ENCODE measurements around the gene NRDC.

Gene NRDC

DNA sequence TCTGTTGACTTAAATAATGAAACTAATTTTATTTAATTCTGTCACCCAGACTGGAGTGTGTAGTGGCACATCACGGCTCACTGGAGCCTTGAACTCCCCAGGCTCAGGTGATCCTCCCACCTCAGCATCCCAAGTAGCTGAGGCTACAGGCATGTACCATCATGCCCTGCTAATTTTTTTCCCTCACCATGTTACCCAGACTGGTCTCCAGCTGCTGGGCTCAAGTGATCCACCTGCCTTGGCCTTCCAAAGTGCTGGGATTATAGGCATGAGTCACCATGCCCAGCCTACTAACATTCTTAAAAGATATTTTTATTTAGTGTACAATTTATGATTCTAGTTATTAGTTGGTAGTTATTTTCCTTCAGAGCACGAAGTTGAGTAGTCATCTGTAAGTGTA is 49.5 kb downstream of the NRDC start:
- no peaks in the 10 kb centered on the region for H3K4me1 ChIP-seq (ENCODE audit: control insufficient read depth, insufficient read depth, low read length)
- TF ChIP-seq ZSCAN23 (tag by site-specific recombination; IDR thresholded peaks at IDR 0.05) (no peak), WT1 (tag by site-specific recombination; IDR thresholded peaks at IDR 0.05) (no peak), ZFP41 (tag by site-specific recombination; IDR thresholded peaks at IDR 0.05; ENCODE audit: borderline replicate concordance) (no peak), ZNF391 (tag by site-specific recombination; IDR thresholded peaks at IDR 0.05; ENCODE audit: borderline replicate concordance, low read depth) (no peak), ZNF174 (tag by site-specific recombination; IDR thresholded peaks at IDR 0.05) (no peak), ZNF664 (tag by site-specific recombination; IDR thresholded peaks at IDR 0.05) (no peak), YY2 (tag by site-specific recombination; IDR thresholded peaks at IDR 0.05) (no peak), OVOL3 (tag by site-specific recombination; IDR thresholded peaks at IDR 0.05) (no peak), ZNF302 (tag by site-specific recombination; IDR thresholded peaks at IDR 0.05; ENCODE audit: low read depth) (no peak)
- TF ChIP-seq, protein P1, sequence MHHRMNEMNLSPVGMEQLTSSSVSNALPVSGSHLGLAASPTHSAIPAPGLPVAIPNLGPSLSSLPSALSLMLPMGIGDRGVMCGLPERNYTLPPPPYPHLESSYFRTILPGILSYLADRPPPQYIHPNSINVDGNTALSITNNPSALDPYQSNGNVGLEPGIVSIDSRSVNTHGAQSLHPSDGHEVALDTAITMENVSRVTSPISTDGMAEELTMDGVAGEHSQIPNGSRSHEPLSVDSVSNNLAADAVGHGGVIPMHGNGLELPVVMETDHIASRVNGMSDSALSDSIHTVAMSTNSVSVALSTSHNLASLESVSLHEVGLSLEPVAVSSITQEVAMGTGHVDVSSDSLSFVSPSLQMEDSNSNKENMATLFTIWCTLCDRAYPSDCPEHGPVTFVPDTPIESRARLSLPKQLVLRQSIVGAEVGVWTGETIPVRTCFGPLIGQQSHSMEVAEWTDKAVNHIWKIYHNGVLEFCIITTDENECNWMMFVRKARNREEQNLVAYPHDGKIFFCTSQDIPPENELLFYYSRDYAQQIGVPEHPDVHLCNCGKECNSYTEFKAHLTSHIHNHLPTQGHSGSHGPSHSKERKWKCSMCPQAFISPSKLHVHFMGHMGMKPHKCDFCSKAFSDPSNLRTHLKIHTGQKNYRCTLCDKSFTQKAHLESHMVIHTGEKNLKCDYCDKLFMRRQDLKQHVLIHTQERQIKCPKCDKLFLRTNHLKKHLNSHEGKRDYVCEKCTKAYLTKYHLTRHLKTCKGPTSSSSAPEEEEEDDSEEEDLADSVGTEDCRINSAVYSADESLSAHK (tag by site-specific recombination; IDR thresholded peaks at IDR 0.05) = no peak
- TF ChIP-seq, protein P2, sequence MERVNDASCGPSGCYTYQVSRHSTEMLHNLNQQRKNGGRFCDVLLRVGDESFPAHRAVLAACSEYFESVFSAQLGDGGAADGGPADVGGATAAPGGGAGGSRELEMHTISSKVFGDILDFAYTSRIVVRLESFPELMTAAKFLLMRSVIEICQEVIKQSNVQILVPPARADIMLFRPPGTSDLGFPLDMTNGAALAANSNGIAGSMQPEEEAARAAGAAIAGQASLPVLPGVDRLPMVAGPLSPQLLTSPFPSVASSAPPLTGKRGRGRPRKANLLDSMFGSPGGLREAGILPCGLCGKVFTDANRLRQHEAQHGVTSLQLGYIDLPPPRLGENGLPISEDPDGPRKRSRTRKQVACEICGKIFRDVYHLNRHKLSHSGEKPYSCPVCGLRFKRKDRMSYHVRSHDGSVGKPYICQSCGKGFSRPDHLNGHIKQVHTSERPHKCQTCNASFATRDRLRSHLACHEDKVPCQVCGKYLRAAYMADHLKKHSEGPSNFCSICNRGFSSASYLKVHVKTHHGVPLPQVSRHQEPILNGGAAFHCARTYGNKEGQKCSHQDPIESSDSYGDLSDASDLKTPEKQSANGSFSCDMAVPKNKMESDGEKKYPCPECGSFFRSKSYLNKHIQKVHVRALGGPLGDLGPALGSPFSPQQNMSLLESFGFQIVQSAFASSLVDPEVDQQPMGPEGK (tag by site-specific recombination; IDR thresholded peaks at IDR 0.05) = no peak
- no peaks in the 10 kb centered on the region for H3K9me3 ChIP-seq (ENCODE audit: control insufficient read depth, insufficient read depth, low read depth, low read length)
- POLR2A ChIA-PET = no interaction called here
- no peak overlapping the region for H3K4me3 ChIP-seq (ENCODE audit: low read depth, low read length)
- no peak overlapping the region for H3K27ac ChIP-seq (ENCODE audit: extremely low read depth, low read depth, low read length)
- CTCF ChIA-PET = no interaction called here
- peaks cover 17 to 34% of the 10 kb centered on the region in 2 experiments for H3K36me3 ChIP-seq (ENCODE audit: control insufficient read depth in 2 of 2, insufficient read depth in 1 of 2, low read length in 2 of 2)

DNA sequence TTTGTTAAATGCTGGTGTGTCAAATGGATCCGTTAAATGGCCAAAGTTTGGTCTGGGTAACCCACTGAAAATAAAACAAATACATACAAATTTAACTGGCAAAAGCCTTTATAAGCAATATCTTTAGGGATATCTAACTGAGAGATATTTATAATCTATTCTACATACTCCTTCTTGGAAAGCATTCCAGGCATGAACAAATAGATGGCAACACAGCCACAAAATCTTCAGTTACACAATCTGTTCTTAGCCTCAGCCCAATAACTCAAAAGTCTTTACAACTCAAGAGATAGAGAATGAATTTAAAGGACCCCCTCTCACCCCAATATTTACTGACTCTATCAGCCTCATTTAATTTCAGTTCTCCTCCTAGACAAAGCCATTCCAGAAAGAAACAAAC is 58.7 kb downstream of the NRDC start:
- ChIA-PET CTCF (no interaction called here), POLR2A (no interaction called here)
- Histone ChIP-seq H3K36me3 (ENCODE audit: control insufficient read depth in 2 of 2, insufficient read depth in 1 of 2, low read length in 2 of 2) (peaks cover 22 to 62% of the 10 kb centered on the region in 2 experiments), H3K4me3 (ENCODE audit: low read depth, low read length) (no peak overlapping the region), H3K9me3 (ENCODE audit: control insufficient read depth, insufficient read depth, low read depth, low read length) (no peaks in the 10 kb centered on the region), H3K4me1 (ENCODE audit: control insufficient read depth, insufficient read depth, low read length) (no peaks in the 10 kb centered on the region), H3K27ac (ENCODE audit: extremely low read depth, low read depth, low read length) (no peak overlapping the region)
- TF ChIP-seq ZNF664 (tag by site-specific recombination; IDR thresholded peaks at IDR 0.05) (no peak), ZNF555 (tag by site-specific recombination; conservative IDR thresholded peaks at IDR 0.05) (no peak), SETDB1 (IDR thresholded peaks at IDR 0.05; ENCODE audit: insufficient read length, low read length) (no peak), YY1 (tag by site-specific recombination; IDR thresholded peaks at IDR 0.05) (no peak), ZNF114 (tag by site-specific recombination; IDR thresholded peaks at IDR 0.05) (no peak), ZSCAN16 (tag by site-specific recombination; IDR thresholded peaks at IDR 0.05) (no peak), ZNF175 (tag by site-specific recombination; IDR thresholded peaks at IDR 0.05) (no peak), ZNF132 (tag by site-specific recombination; IDR thresholded peaks at IDR 0.05; ENCODE audit: borderline replicate concordance) (no peak), KLF1 (tag by site-specific recombination; IDR thresholded peaks at IDR 0.05) (no peak), ZNF211 (tag by site-specific recombination; IDR thresholded peaks at IDR 0.05; ENCODE audit: low read depth) (no peak), ZNF837 (tag by site-specific recombination; IDR thresholded peaks at IDR 0.05) (no peak), ZNF202 (tag by site-specific recombination; IDR thresholded peaks at IDR 0.05; ENCODE audit: borderline replicate concordance) (no peak), ZNF658 (tag by site-specific recombination; IDR thresholded peaks at IDR 0.05) (no peak)
- TF ChIP-seq, protein P3, sequence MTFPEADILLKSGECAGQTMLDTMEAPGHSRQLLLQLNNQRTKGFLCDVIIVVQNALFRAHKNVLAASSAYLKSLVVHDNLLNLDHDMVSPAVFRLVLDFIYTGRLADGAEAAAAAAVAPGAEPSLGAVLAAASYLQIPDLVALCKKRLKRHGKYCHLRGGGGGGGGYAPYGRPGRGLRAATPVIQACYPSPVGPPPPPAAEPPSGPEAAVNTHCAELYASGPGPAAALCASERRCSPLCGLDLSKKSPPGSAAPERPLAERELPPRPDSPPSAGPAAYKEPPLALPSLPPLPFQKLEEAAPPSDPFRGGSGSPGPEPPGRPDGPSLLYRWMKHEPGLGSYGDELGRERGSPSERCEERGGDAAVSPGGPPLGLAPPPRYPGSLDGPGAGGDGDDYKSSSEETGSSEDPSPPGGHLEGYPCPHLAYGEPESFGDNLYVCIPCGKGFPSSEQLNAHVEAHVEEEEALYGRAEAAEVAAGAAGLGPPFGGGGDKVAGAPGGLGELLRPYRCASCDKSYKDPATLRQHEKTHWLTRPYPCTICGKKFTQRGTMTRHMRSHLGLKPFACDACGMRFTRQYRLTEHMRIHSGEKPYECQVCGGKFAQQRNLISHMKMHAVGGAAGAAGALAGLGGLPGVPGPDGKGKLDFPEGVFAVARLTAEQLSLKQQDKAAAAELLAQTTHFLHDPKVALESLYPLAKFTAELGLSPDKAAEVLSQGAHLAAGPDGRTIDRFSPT (tag by site-specific recombination; IDR thresholded peaks at IDR 0.05) = no peak
- TF ChIP-seq, protein P4, sequence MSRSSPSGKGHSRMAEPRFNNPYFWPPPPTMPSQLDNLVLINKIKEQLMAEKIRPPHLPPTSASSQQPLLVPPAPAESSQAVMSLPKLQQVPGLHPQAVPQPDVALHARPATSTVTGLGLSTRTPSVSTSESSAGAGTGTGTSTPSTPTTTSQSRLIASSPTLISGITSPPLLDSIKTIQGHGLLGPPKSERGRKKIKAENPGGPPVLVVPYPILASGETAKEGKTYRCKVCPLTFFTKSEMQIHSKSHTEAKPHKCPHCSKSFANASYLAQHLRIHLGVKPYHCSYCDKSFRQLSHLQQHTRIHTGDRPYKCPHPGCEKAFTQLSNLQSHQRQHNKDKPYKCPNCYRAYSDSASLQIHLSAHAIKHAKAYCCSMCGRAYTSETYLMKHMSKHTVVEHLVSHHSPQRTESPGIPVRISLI (tag by site-specific recombination; IDR thresholded peaks at IDR 0.05) = no peak
- TF ChIP-seq, protein P5, sequence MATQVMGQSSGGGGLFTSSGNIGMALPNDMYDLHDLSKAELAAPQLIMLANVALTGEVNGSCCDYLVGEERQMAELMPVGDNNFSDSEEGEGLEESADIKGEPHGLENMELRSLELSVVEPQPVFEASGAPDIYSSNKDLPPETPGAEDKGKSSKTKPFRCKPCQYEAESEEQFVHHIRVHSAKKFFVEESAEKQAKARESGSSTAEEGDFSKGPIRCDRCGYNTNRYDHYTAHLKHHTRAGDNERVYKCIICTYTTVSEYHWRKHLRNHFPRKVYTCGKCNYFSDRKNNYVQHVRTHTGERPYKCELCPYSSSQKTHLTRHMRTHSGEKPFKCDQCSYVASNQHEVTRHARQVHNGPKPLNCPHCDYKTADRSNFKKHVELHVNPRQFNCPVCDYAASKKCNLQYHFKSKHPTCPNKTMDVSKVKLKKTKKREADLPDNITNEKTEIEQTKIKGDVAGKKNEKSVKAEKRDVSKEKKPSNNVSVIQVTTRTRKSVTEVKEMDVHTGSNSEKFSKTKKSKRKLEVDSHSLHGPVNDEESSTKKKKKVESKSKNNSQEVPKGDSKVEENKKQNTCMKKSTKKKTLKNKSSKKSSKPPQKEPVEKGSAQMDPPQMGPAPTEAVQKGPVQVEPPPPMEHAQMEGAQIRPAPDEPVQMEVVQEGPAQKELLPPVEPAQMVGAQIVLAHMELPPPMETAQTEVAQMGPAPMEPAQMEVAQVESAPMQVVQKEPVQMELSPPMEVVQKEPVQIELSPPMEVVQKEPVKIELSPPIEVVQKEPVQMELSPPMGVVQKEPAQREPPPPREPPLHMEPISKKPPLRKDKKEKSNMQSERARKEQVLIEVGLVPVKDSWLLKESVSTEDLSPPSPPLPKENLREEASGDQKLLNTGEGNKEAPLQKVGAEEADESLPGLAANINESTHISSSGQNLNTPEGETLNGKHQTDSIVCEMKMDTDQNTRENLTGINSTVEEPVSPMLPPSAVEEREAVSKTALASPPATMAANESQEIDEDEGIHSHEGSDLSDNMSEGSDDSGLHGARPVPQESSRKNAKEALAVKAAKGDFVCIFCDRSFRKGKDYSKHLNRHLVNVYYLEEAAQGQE (tag by site-specific recombination; IDR thresholded peaks at IDR 0.05) = no peak
